Activated T-cell treated with anti-CD3 and anti-CD28 coated beads, Interleukin-2, amount 50 U/mL, for 1 hour (primary cell): ENCODE data around the gene QRICH2.
"Not testable (repeated sequence)": the region's sequence is repeated elsewhere in the genome, so short reads cannot be mapped to it uniquely, and the experiment has no call there.

Experiments used
- DNase-seq: peaks from one replicate; pipeline ENCODE4 v3.0.0-alpha.2; 2020

QRICH2 gene

GRCh38 chr17:76329664-76330063, 21.6 kb upstream of the QRICH2 start:
- no peak for DNase-seq

GRCh38 chr17:76327696-76328095, 19.6 kb upstream of the QRICH2 start:
- no peak for DNase-seq

- DNase-seq = no peak
Observed at GRCh38 chr17:76326306-76326705, 18.2 kb upstream of the QRICH2 start.

GRCh38 chr17:76318586-76318985, 10.5 kb upstream of the QRICH2 start:
- no peak for DNase-seq

- no peak for DNase-seq
Observed at GRCh38 chr17:76317535-76317934, 9.5 kb upstream of the QRICH2 start.

- no peak for DNase-seq
Observed at GRCh38 chr17:76314392-76315227, 6.5 kb upstream of the QRICH2 start.

- DNase-seq = no peak
Observed at GRCh38 chr17:76312735-76313134, 4.7 kb upstream of the QRICH2 start.

- no peak for DNase-seq
Observed at GRCh38 chr17:76309461-76309860, 1.4 kb upstream of the QRICH2 start.

- DNase-seq = no peak
Observed at GRCh38 chr17:76307299-76307965, 644 bp downstream of the QRICH2 start.

GRCh38 chr17:76305135-76305454, 3.0 kb downstream of the QRICH2 start:
- not testable (repeated sequence) for DNase-seq

GRCh38 chr17:76304226-76305134, 3.6 kb downstream of the QRICH2 start:
- DNase-seq = no peak

- no peak for DNase-seq
Observed at GRCh38 chr17:76297436-76297835, 10.6 kb downstream of the QRICH2 start.

- DNase-seq = no peak
Observed at GRCh38 chr17:76296889-76297288, 11.2 kb downstream of the QRICH2 start.

GRCh38 chr17:76296186-76296585, 11.9 kb downstream of the QRICH2 start:
- no peak for DNase-seq

GRCh38 chr17:76293106-76293505, 15.0 kb downstream of the QRICH2 start:
- DNase-seq = no peak

GRCh38 chr17:76292567-76292966, 15.5 kb downstream of the QRICH2 start:
- no peak for DNase-seq

- DNase-seq = no peak
Observed at GRCh38 chr17:76281573-76282371, 26.3 kb downstream of the QRICH2 start.

GRCh38 chr17:76280650-76281049, 27.4 kb downstream of the QRICH2 start:
- DNase-seq = no peak

- DNase-seq = no peak
Observed at GRCh38 chr17:76279742-76280287, 28.3 kb downstream of the QRICH2 start.

GRCh38 chr17:76278952-76279741, 28.9 kb downstream of the QRICH2 start:
- DNase-seq = peak; percentile 89

GRCh38 chr17:76278268-76278908, 29.7 kb downstream of the QRICH2 start:
- no peak for DNase-seq
